MM.1S (cell line): ENCODE results near the gene VSX2.

ENCODE experiments used
- DNase-seq: peaks from one replicate; pipeline ENCODE4 v3.0.0-alpha.2; 2015
- H2AFZ ChIP-seq: fragments of 300-600 bp; sonication (generic); 2 replicates; pipeline ENCODE4 v1.6.0; 2016; ENCODE audit warnings: antibody characterized with exemption, low read length
- H3F3A ChIP-seq: fragments of 300-600 bp; sonication (generic); 2 replicates; pipeline ENCODE4 v1.6.1; 2016; ENCODE audit warnings: mild to moderate bottlenecking, antibody characterized with exemption, low read length, moderate library complexity, mixed read lengths; ENCODE audit not compliant: insufficient read depth
- H3K27ac ChIP-seq: fragments of 300-600 bp; sonication (generic); 2 replicates; pipeline ENCODE4 v1.5.1; 2016; ENCODE audit warnings: mild to moderate bottlenecking, low read length
- H3K27me3 ChIP-seq: fragments of 300-600 bp; sonication (generic); replicated peaks from 2 replicates; pipeline ENCODE4 v1.6.0; 2016; ENCODE audit warnings: low read length; ENCODE audit not compliant: insufficient read depth
- H3K36me3 ChIP-seq: fragments of 300-600 bp; sonication (generic); replicated peaks from 2 replicates; pipeline ENCODE4 v1.6.1; 2016; ENCODE audit warnings: mild to moderate bottlenecking, low read length, mixed read lengths; ENCODE audit not compliant: insufficient read depth
- H3K4me1 ChIP-seq: fragments of 300-600 bp; sonication (generic); 2 replicates; pipeline ENCODE4 v1.6.1; 2016; ENCODE audit warnings: low read length, mixed read lengths
- H3K4me2 ChIP-seq: fragments of 300-600 bp; sonication (generic); 2 replicates; pipeline ENCODE4 v1.6.0; 2016; ENCODE audit warnings: low read depth, low read length
- H3K4me3 ChIP-seq: fragments of 300-600 bp; sonication (generic); 2 replicates; pipeline ENCODE4 v1.5.1; 2016; ENCODE audit warnings: low read length, mixed read lengths
- H3K79me2 ChIP-seq: fragments of 300-600 bp; sonication (generic); 2 replicates; pipeline ENCODE4 v1.6.1; 2016; ENCODE audit warnings: mixed run types, low read length, mixed read lengths
- H3K9ac ChIP-seq: fragments of 300-600 bp; sonication (generic); 2 replicates; pipeline ENCODE4 v1.6.1; 2016; ENCODE audit warnings: low read length, mixed read lengths
- H3K9me2 ChIP-seq: fragments of 300-600 bp; sonication (generic); replicated peaks from 2 replicates; pipeline ENCODE4 v1.6.1; 2016; ENCODE audit warnings: mild to moderate bottlenecking, low read length, mixed read lengths; ENCODE audit not compliant: insufficient read depth
- H3K9me3 ChIP-seq: fragments of 300-600 bp; sonication (generic); replicated peaks from 2 replicates; pipeline ENCODE4 v1.6.1; 2016; ENCODE audit warnings: mild to moderate bottlenecking, low read length, mixed read lengths; ENCODE audit not compliant: insufficient read depth
- H4K20me1 ChIP-seq: fragments of 300-600 bp; sonication (generic); 2 replicates; pipeline ENCODE4 v1.6.1; 2016; ENCODE audit warnings: mild to moderate bottlenecking, low read length, moderate library complexity, mixed read lengths; ENCODE audit not compliant: insufficient read depth
- EZH2 ChIP-seq: fragments of 300-600 bp; sonication (generic); optimal IDR thresholded peaks from 2 replicates; pipeline ENCODE3; 2017; ENCODE audit warnings: low read depth, mild to moderate bottlenecking, antibody characterized with exemption, low read length, mixed read lengths
- EZH2phosphoT487 ChIP-seq: fragments of 300-600 bp; sonication (generic); IDR thresholded peaks from 2 replicates; pipeline ENCODE4 v1.6.1; 2018; ENCODE audit warnings: antibody characterized with exemption, low read length
- TF ChIP-seq, protein P1 (sequence below): fragments of 300-600 bp; sonication (generic); IDR thresholded peaks from 2 replicates; pipeline ENCODE4 v1.5.1; 2016; ENCODE audit warnings: antibody characterized with exemption, low read length, mixed read lengths

VSX2 gene

DNA sequence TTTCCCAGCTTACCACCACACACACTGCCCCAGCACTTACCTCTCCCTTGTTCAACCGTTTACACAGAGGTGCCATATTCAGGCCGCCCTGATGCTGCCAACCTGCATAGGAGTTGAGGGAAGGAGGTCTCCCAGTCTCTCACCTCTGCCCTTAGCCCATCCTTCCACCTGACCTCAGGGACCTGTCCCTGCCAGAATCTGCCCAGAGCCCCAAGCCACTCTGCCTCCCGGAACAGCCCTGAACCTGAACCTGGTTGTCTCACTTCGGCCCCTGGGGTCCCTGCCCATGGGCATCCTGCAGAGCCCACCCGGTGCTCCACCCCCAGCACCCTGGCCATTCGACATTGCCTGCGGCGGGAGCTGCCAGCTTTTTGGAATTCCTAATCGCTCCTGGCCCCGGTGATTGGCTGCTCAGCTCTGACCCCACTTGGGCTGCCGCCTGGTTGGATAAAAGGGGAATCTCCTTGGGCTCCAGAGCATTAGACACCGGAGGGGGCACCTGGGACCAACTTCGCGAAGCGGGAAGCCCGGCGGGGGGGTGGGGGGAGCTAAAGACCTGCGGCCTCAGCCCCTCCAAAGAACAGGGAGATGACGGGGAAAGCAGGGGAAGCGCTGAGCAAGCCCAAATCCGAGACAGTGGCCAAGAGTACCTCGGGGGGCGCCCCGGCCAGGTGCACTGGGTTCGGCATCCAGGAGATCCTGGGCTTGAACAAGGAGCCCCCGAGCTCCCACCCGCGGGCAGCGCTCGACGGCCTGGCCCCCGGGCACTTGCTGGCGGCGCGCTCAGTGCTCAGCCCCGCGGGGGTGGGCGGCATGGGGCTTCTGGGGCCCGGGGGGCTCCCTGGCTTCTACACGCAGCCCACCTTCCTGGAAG lies at the start of gene VSX2:
VSX2 (plus strand) TSS at position 476 of the 874 bp plus-strand sequence; CDS start at position 589, 113 bp downstream.
- no peaks in the 10 kb centered on the region for H3K79me2 ChIP-seq
- H4K20me1 ChIP-seq: no peaks in the 10 kb centered on the region
- DNase-seq: no peak
- H3K9me2 ChIP-seq: no peaks in the 10 kb centered on the region
- H3K4me3 ChIP-seq: no peak within 1 kb of the TSS
- no peak within 1 kb of the TSS for H3K4me2 ChIP-seq
- H3F3A ChIP-seq: no peaks in the 10 kb centered on the region
- no peaks in the 10 kb centered on the region for H3K9me3 ChIP-seq
- TF ChIP-seq, protein P1, sequence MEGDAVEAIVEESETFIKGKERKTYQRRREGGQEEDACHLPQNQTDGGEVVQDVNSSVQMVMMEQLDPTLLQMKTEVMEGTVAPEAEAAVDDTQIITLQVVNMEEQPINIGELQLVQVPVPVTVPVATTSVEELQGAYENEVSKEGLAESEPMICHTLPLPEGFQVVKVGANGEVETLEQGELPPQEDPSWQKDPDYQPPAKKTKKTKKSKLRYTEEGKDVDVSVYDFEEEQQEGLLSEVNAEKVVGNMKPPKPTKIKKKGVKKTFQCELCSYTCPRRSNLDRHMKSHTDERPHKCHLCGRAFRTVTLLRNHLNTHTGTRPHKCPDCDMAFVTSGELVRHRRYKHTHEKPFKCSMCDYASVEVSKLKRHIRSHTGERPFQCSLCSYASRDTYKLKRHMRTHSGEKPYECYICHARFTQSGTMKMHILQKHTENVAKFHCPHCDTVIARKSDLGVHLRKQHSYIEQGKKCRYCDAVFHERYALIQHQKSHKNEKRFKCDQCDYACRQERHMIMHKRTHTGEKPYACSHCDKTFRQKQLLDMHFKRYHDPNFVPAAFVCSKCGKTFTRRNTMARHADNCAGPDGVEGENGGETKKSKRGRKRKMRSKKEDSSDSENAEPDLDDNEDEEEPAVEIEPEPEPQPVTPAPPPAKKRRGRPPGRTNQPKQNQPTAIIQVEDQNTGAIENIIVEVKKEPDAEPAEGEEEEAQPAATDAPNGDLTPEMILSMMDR: no peak
- TF ChIP-seq EZH2phosphoT487 (no peak), EZH2 (no peak)
- H3K27me3 ChIP-seq: peaks cover 33% of the 10 kb centered on the region
- no peak within 1 kb of the TSS for H3K27ac ChIP-seq
- H3K4me1 ChIP-seq: no peaks in the 10 kb centered on the region
- H3K9ac ChIP-seq: no peak within 1 kb of the TSS
- H3K36me3 ChIP-seq: no peaks in the 10 kb centered on the region
- no peak within 1 kb of the TSS for H2AFZ ChIP-seq

DNA sequence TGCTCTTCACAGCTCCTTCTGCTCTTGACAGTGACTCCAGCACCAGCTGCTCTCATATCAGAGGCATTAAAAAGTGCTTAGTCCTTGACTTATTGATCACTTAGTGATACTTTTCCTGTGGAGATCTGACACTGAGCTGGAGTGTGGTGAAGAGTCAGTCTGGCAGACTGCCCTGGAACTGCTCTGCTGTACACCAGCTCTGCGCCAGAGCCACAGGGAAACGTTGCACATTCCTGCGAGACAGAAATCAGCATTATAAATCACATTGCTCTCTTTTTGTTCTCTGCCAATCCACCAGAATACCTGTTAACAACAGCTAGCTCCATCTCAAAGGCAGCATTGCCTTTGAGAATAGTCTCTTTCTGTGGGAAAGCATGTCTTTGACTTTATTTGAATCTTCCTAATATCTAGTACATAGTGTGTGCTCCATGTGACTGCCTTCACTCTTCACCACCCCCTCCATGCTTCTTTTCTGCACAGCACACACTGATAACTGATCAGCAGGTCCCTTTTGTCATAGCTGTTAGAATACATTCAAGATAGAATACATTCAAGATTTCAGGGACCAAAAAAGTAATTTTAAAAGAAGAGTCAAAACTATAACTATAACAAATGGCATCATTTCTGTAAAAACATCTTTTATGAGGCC lies 48.2 kb upstream of the VSX2 start:
- no peak for TF ChIP-seq EZH2phosphoT487
- no peak for TF ChIP-seq EZH2
- TF ChIP-seq, protein P1: no peak
- Histone ChIP-seq H3K36me3 (no peaks in the 10 kb centered on the region), H3F3A (no peaks in the 10 kb centered on the region), H2AFZ (no peak overlapping the region), H3K79me2 (no peaks in the 10 kb centered on the region), H3K4me1 (no peaks in the 10 kb centered on the region), H4K20me1 (no peaks in the 10 kb centered on the region), H3K4me3 (no peak overlapping the region), H3K27me3 (no peaks in the 10 kb centered on the region), H3K9ac (no peak overlapping the region), H3K27ac (no peak overlapping the region), H3K4me2 (no peak overlapping the region), H3K9me3 (no peaks in the 10 kb centered on the region), H3K9me2 (no peaks in the 10 kb centered on the region)
- DNase-seq: no peak

DNA sequence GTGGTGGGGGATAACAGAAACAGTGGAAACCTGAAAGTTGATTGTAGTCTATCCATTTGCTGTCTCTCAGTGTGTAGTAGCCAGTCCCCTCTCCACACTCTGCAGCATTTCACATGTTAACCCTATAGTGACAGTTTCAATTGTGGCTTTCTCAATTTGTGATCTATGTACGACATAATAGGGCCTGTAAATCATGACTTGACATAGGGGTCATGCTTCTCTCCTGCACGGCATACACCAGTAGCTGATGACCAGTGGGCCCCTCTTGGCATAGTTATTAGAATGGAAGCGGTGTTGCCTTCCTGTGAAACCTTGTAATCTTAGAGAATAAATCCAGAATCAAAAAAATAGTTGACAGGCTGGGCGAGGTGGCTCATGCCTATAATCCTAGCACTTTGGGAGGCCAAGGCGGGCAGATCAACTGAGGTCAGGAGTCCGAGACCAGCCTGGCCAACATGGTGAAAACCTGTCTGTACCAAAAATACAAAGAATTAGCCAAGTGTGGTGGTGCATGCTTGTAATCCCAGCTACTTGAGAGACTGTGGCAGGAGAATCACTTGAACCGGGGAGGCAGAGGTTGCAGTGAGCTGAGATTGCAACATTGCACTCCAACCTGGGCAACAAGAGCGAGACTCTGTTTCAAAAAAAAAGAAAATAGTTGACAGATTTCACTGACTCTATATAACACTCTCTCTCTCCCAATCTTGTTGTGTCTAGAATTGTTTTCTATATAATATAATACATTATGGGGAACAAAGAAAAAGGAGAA lies 44.6 kb upstream of the VSX2 start:
- DNase-seq: no peak
- Histone ChIP-seq H3K79me2 (no peaks in the 10 kb centered on the region), H3K4me3 (no peak overlapping the region), H4K20me1 (no peaks in the 10 kb centered on the region), H3K36me3 (no peaks in the 10 kb centered on the region), H3K27ac (no peak overlapping the region), H3K9me2 (no peaks in the 10 kb centered on the region), H3K4me2 (no peak overlapping the region), H3F3A (no peaks in the 10 kb centered on the region), H3K27me3 (no peaks in the 10 kb centered on the region), H3K4me1 (no peaks in the 10 kb centered on the region), H3K9ac (no peak overlapping the region), H3K9me3 (no peaks in the 10 kb centered on the region), H2AFZ (no peak overlapping the region)
- TF ChIP-seq EZH2: no peak
- TF ChIP-seq EZH2phosphoT487: no peak
- TF ChIP-seq, protein P1: no peak
